Fibroblast of the aortic adventitia (primary cell): Measurements from ENCODE around the gene ARFIP2. TPM values are rescaled to one million over a fixed set of nuclear protein-coding genes. Genes with fewer than 3 reads are reported as not detected.

ENCODE experiments used
- DNase-seq: peaks from one replicate; pipeline ENCODE4 v3.0.0-alpha.2; 2010; ENCODE audit warnings: low read depth
- H3K4me3 ChIP-seq: 2 replicates; pipeline ENCODE4 v1.5.1; 2011; ENCODE audit warnings: low read depth, mild to moderate bottlenecking, control low read depth, low read length, moderate library complexity
- CTCF ChIP-seq: IDR thresholded peaks from 2 replicates; pipeline ENCODE4 v1.5.1; 2011; ENCODE audit warnings: mild to moderate bottlenecking, low read length, control low read depth, inconsistent platforms; ENCODE audit not compliant: insufficient read depth
- total RNA-seq: library from RNA; depleted of rRNA; stranded (reverse); fragments of >200 nt; gene quantifications from 2 replicates; pipeline ENCODE4 v1.2.3, GENCODE V29; 2012; ENCODE audit warnings: low replicate concordance

The ARFIP2 gene
- total RNA-seq, 1 donor = 49.1 TPM

- no peak for DNase-seq
- TF ChIP-seq CTCF = no peak
- H3K4me3 ChIP-seq = no peak overlapping the region
Observed at GRCh38 chr11:6489306-6489705, 8.2 kb upstream of the ARFIP2 start.

DNA sequence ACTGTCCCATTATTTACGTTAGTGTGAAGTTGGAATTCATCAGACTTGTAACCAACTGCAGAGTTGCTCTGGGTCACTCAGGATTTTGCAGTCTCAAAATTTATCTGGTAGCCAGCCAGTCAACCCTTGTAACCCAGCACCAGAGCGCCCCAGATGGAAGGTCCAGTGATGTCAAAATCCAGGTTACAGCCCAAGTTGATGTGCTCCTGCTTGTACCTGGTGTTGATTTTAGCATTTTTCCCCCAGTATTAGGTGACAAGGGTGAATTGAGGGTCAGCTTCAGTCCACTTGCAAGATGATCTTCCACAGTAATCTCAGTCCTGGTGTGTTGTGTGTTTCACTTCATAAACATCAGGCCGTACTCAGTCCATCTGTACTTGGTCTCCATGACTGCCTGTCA is 7.7 kb upstream of the ARFIP2 start:
- DNase-seq = no peak
- no peak overlapping the region for H3K4me3 ChIP-seq
- TF ChIP-seq CTCF = no peak

DNA sequence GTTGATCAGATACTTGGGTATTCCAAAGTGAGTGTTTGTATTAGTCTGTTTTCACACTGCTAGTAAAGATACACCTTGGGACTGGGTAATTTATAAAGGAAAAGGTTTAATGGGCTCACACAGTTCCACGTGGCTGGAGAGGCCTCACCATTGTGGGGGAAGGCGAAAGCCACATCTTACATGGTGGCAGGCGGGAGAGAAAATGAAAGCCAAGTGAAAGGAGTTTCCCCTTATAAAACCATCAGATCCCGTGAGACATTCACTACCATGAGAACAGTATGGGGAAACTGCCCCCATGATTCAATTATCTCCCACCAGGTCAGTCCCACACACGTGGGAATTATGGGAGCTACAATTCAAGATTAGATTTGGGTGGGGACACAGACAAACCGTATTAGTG is 7.2 kb upstream of the ARFIP2 start:
- no peak for DNase-seq
- H3K4me3 ChIP-seq = no peak overlapping the region
- no peak for TF ChIP-seq CTCF

- no peak for DNase-seq
- H3K4me3 ChIP-seq = no peak overlapping the region
- TF ChIP-seq CTCF = no peak
Observed at GRCh38 chr11:6486938-6487337, 5.8 kb upstream of the ARFIP2 start.

DNA sequence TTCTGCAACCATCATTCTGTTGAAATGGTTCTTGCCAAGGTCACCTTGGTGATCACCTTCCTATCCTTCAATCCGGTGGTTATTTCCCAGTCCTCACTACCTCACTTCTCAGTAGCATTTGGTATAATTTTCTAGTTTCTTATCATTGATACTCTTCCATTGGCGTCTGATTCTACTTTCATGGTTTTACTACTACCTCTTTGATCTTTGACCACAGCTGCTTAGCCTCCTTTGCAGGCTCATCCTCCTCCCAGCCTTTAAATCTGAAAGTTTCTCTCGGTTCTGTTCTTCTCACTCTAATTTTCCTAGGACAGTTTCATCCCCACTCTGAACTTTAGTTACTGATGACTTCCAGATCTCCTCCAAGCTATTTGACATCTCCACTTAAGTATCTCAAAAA is 5.1 kb upstream of the ARFIP2 start:
- no peak overlapping the region for H3K4me3 ChIP-seq
- DNase-seq = no peak
- TF ChIP-seq CTCF = no peak

GRCh38 chr11:6485661-6486060 is 4.5 kb upstream of the ARFIP2 start:
- no peak for DNase-seq
- no peak for TF ChIP-seq CTCF
- no peak overlapping the region for H3K4me3 ChIP-seq

DNA sequence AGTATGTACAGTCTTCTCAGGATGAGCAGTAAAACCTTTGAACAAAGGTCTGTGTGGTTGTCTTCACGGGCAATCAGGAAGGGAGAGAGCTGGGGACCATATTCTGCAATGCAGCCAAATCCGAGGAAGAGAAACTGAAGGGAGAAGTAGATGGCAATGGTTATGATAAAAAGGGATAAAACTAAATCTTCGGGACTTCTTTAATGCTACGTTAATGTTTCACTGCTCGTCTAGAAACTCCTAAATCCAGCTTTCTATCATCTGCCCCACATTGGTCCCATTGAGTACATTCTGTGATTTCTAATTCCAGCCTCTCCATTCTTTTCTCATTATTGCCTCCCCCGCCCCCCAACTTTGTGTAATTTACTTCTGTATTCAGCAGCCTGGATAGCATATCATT is 1.9 kb upstream of the ARFIP2 start:
- DNase-seq = no peak
- no peak overlapping the region for H3K4me3 ChIP-seq
- no peak for TF ChIP-seq CTCF
